HL-60/S4 treated with retinoic acid at 250 ng/mL for 4 days and 3 days (cell line): ENCODE results near the gene SDHB.

ENCODE experiments used
- in situ Hi-C: fragments of 300-500 bp; cut with MboI; formaldehyde crosslinking; loops from 2 replicates; pipeline ENCODE4 v1.7.0; 2022; ENCODE audit warnings: low sequenced_read_pairs

The SDHB gene

DNA sequence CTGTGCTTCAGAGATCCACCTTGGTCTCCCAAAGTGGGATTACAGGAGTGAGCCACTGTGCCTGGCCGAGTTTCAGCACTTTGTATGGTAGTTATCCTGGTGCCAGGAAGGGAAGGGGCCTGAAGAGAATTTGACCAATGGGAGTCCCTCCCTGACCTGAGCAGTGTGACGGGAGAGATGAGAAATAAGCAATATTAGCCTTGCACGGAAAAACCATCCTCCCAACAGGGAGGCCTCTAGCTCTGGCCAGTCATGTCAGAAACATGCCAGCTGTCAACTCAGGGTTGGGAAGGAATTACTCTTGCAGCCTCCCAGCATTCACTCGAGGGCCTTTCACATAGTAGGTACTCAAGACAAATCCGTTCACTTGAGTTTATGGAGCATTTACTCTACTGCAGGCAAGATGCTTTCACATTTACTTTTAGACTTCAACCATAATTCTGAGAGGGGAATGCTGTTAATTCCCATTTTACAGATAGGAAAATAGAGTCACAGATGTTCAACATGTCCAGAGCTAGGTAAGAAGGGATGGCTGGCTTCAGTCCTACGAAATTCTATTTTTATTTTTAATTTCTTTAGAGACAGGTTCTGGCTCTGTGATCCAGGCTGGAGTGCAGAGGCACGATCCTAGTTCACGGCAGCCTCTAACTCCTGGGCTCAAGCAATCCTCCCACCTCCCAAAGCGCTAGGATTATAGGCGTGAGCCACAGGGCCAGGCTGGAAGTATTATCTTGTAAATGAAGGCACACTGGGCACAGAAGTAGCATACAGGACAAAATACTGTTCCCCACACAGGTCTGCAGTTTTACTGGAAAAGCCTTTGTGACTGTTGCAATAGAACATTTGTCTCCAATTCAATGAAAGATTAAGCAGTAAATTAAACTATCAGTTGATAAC lies 38.9 kb downstream of the SDHB start:
- in situ Hi-C loops, result no loop called here

GRCh38 chr1:17013491-17014320 lies 40.1 kb downstream of the SDHB start:
- in situ Hi-C loops, result no loop called here

GRCh38 chr1:17012775-17013490 lies 40.9 kb downstream of the SDHB start:
- in situ Hi-C loops, result no loop called here

- in situ Hi-C loops, result no loop called here
Observed at GRCh38 chr1:17011439-17012307, 42.2 kb downstream of the SDHB start, which contains the start of gene ATP13A2. Gene ATP13A2, minus strand, starts transcription at chr1:17011928. Its CDS starts 190 bp downstream, at chr1:17011738.

DNA sequence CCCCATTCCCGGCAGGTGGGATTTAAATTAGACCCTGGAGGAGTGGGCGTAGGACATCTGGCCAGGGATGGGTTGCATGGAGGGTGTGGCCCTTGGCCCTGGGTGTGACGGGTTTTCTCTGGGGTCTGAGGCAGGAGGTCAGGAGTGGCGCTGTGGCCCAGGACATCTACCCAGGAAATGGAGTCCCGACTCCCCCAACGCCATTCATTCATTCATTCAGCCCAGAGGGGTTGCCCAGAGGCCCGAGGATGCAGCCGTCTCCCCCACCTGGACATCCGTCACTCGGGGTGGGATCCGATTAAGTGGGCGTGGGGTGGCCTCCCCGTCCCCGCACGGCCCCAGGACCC lies 42.8 kb downstream of the SDHB start:
- in situ Hi-C loops, result no loop called here

DNA sequence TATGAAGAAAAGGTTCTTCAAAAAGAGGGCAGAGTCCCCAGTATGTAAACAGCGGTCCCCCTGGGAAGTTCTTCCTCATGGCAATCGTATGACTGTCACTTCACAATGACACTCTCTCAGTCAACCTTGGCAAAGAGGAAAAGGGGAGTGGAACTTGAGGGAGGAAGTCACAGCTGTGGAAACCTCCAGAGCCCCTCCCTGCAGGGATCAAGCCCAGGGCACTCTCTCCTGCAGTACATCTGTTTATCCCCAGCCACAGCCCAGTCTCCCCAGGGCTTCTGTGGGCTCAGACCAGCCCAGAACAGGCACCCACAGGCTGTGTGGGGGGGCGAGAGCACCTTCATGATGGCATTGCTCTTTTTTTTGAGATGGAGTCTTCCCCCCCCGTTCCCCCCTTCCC lies 44.1 kb downstream of the SDHB start:
- in situ Hi-C loops, result no loop called here

DNA sequence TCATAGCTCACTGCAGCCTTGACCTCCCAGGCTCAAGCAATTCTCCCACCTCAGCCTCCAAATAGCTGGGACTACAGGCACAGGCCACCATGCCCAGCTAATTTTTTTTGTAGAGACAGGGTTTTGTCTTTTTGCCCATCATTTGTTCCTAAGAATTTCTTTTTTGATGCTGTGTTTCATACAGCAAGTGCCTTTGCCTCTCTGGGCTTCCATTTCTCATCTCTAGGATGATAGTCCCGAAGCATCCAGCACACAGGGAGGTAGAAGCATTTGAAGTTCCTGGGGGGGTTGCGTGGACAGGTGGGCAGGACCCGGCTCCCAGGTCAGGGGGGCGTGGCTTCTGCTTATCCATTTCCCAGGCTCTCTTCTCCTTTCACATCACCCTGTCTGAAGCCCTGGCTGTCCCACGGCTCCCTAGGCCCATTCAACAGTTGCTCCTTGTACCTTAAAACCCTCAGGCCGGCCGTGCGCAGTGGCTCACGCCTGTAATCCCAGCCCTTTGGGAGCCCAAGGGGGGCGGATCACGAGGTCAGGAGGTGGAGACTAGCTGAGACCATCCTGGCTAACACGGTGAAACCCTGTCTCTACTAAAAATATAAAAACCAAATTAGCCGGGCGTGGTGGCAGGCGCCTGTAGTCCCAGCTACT lies 45.5 kb downstream of the SDHB start:
- in situ Hi-C loops, result no loop called here

- in situ Hi-C loops, result no loop called here
Observed at GRCh38 chr1:17007121-17007520, 46.7 kb downstream of the SDHB start.

DNA sequence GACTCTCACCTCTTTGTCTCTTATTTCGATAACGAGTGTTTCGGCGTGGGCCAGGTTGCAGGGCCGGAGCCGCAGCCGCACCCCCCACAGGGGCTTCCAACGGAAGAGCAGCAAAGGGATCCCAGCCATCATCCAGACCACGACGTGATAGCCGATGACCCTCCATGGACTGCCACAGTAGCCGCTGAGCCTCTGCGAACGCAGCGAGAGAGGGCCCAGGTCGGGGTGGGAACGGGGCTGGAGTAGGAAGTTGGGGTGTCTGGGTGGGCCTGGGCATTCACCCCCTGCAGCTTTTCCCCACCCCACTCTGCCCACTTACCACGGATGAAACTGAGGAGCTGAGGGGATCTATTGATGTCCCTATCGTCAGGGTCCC lies 48.5 kb downstream of the SDHB start:
- in situ Hi-C loops, result no loop called here

DNA sequence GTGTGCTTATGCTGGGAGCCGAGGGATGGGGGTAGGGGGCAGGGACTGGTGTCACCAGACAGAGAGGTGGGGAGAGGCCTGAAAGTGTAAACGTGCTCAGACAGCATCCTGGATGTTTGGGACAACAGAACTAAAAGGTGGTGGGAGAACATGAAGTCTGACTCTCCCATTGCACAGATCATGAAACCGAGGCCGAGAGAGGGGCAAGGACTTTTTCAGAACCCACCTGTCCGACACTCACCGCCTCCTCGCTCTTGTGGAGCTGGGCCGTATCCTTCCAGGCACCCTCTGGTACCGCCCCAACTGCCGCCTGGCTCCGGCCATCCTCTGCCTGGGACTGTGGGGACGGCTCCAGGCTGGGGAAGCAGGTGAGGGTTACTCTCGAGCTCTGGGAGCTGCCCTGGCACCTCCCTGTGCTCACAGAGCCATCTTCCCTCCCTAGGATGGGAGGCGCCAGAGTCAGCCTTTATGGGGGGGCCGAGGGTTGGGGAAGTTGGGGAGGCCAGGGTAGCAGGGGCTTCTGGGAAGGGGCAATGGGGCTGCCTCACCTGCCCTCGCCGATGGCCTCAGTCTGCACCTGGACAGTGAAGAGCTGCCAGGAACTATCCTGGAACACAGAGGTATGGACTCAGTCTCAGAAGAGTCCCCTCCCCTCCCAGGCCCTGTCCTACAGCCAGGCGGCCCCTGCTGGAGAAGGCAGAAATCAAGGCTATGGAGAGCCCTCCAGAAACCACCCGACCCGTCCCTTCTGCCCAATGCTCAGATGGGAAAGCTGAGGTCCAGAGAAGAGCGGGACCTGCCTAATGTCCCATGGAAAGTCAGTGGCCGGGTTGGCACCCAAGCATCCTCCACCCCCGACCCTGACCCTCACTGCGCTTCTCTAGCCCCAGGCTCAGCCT lies 49.1 kb downstream of the SDHB start:
- in situ Hi-C loops, result no loop called here

- in situ Hi-C loops, result no loop called here
Observed at GRCh38 chr1:17002524-17002902, 51.3 kb downstream of the SDHB start.

GRCh38 chr1:17001760-17002523 lies 51.9 kb downstream of the SDHB start:
- in situ Hi-C loops, result no loop called here

DNA sequence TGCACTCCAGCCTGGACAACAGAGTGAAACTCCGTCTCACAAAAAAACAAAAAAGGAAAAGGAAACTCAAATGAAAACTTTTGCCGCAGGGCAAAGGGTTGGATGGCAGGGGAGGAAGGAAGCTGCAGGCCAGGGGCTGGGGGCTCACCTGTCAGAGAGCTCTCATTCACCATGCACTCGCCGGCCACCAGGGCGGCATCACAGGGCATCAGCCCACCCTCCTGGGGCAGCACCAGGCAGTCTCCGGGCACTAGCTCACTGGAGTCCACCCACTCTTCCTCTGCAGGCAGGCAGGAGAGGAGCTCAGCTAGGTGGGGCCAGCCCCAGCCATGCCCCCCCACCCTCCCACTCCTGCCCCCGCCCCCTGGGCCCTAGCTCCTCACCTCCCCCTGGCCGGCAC lies 54.0 kb downstream of the SDHB start:
- in situ Hi-C loops, result no loop called here

DNA sequence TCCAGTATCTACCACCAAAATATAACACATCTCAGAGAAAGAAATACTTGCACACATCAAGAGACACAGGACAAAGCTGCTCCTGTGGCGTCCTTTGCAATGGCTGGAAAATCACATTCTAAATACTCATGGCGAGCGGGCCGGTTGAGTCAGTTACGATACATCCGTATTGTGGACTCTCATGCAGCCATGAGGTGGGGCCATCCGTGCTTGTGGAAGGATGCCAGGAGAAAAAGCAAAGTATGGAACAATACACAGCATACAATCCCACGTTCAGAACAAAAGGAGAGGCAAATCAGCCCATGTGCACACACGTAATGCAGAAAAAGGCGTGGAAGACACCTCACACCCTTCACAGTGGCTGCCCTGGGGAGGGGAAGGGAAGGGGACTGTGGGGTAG lies 55.2 kb downstream of the SDHB start:
- in situ Hi-C loops, result no loop called here

GRCh38 chr1:16996845-16997244 lies 57.0 kb downstream of the SDHB start:
- in situ Hi-C loops, result no loop called here

GRCh38 chr1:16993521-16994038 lies 60.3 kb downstream of the SDHB start:
- in situ Hi-C loops, result no loop called here

- in situ Hi-C loops, result no loop called here
Observed at GRCh38 chr1:16992675-16993074, 61.2 kb downstream of the SDHB start.

DNA sequence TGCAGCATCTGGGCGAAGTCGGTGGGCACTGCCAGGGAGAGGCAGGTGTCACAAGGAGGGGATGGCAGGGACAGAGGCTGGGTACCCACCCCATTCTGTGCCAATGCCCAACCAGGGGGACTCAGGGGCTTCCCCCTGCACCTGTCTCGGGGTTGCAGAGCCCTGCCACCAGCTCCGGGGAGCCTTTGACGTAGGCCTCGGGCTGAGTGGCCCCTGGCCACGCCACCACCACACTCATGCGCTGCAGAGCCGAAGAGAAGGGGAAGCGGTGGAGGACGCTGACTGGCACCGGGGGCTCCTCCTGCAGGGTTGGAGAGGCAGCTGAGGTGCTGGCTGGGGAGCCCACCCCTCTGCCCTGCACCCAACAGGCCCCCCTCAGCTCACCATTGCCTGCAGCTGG lies 61.7 kb downstream of the SDHB start:
- in situ Hi-C loops, result no loop called here
